HG03196 (cell line): ENCODE data around the gene TMA7.

Source experiments
- ATAC-seq: cut with Tn5 transposase; IDR thresholded peaks from one replicate; pipeline ENCODE4 v1.9.1; 2021; ENCODE audit not compliant: unreplicated experiment

Gene TMA7

GRCh38 chr3:48422681-48423080, 17.4 kb upstream of the TMA7 start:
- no peak for ATAC-seq

- no peak for ATAC-seq
Observed at GRCh38 chr3:48423241-48423882, 16.7 kb upstream of the TMA7 start.

GRCh38 chr3:48423883-48424695, 16.0 kb upstream of the TMA7 start:
- no peak for ATAC-seq

DNA sequence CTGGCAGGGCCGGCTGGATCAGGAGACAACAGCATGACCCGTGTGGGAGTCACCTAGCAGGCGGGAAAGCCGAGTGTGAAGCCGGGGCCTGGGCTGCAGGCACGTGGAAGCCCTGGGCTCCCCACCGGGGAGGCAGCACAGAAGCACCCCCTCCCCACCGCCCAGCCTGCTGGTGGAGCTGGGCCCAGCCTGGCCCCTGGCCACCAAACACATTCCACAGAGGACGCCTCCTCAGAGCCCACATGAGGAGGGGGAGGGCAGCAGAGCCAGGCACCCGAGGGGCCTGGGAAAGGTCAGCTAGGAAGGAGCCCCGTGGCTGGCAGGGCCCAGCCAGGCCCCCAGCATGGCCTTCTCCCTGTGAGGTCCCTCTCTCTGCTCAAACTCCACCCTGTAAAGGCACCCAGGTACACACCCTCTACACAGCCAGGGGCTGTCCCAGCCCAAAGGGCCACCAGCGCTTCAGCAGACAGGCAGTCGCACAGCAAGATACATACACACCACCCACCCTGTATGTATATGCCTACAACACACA, 14.7 kb upstream of the TMA7 start:
- ATAC-seq: no peak

GRCh38 chr3:48426401-48426909, 13.6 kb upstream of the TMA7 start:
- no peak for ATAC-seq

DNA sequence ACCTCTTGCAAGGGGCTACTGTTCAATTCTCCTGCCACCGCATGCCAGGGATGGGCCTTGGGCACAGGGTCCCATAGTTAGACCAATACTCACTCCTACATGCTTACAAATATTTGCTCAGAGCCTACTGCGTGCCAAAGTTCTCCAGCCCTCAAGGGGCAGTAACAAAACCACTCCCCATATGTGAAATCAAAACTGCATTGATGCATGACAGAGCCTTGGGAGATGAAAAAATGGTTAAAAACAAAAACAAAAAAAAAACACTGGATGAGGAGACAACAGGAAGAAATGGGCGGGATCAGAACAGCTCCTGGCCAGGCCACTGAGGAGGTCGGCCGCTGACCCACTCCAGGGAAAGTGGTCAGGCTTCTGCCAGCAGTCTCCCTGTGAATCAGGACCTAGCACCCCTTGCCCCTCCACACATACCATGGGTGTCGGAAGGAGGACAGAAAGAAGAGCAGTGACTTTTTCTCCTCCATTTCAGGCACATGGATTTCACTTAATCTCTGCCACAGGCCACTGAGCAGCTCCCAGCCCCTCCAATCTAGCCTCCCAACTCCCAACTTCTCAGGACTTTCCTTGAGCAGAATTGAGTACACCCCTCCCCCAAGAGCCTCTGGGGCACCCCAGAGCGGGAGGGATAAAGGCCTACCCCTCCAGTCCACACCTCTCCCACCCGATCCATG, 13.0 kb upstream of the TMA7 start:
- no peak for ATAC-seq

DNA sequence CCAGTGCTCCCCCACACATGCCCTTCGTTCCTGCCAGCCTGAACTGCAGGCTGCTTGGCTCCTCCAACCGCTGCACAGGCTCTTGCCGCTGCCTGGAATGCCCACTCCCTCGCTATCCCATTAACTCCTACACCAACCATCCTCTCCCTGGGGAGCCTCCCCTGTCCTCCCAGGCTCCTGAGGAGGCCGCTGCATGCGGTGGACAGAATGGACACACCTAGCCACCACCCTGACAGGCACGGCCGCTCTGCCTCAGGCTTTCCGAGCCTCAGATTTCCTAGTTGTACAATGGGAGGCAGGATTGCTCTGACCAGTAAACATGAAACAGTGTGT, 12.5 kb upstream of the TMA7 start:
- no peak for ATAC-seq

GRCh38 chr3:48428088-48428571, 11.9 kb upstream of the TMA7 start:
- no peak for ATAC-seq

DNA sequence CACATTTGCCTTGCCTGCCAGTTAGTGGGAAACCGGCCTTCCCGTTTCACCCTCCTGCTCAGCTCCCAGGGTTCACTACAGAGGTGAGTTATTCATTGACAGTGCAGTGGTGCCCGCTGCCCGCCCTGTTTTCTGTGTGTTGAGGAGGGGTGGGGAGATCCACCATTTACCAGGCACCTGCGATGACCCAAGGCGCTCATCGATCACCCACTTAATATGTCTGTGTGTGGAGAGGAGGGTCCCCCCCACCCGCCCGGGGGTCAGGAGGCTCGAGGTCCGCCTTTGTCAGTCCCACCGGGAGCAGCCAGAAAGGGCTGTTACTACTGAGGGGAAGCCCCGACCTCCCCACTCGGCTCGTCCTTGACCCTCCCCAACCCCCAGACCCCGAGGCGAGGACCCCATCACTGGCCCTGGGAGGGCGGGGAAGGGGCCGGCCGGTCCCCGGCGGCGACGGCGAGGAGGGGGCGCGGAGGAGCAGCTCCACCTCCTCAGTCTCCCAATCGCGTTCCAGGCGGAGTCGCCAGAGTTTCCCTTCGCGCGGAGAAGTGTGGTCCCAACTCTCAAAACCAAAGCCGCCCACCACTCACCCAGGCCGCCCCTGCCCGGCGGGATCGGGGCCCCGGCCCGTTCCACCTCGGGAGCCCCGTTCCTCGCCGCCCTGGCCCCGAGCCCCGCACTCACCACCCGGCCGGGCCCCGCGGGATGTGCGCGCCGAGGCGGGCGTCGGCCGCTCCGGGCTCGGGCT, 11.3 kb upstream of the TMA7 start:
- ATAC-seq: no peak

DNA sequence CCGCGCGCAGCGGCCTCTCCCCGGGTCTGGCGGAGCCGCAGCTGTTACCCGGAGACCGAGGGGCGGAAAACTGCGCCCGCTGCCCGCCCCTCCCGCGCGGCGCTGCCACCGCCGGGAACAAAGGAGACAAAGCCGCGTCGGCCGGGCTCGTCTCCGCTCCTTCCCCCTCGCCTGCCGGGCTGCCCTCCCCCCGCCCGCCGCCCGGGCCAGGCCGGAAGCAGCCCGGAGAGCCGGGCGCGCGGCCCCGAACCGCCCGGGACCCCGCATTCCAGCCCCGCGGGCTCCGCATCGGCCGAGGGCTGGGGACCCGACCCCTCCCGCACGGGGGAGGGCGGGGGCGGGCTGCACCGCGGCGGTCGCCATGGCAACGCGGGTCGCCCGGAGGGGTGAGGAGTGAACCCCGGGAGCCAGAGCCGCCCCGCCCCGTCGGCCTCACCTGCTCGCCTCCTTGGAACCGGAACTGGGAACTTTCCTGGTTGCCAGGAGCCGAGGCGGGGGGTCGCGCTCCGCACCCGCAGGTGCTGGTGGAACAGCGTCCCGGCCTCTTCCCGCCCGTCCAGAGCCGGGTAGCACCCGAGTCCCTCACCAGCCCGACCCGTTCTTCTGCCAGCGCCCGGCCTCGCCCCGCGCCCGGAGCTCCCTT, 10.6 kb upstream of the TMA7 start:
- no peak for ATAC-seq

DNA sequence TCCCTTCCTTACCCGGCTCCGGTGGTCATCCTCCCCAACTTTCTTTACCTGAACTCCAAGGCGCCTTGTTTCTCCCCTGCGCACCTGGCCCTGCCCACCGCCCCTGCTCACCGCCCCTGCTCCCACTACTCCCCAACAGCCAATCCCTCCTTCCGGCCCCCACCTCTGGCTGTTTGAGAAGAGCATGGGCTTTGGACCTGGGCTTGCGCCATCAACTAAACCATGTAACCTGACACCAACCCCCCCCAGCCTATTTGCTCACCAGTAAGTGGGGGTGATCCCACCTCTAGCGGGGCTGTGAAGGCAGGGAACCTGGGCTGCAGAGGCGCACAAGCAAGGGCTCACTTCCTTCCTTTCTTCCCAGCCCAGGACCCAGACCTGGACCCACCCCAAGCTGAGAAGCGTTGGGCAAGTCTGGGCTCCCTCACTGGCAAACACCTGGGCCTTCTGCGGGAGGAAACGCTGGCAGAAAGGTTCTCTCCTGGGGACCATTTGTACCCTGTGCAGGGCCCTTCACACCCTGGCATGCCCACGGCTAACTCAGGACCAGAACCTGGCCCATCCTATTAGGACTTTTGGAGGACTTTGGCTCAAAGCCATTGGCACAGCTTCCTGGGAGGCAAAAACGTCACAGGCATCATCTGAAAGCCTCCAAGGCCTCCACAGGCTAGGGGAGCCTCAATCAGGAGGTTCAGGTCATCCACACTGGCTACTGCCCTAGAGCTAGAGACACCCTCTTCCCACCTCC, 9.9 kb upstream of the TMA7 start, which contains the start of gene PLXNB1:
Gene PLXNB1, minus strand, starts transcription at position 127 of the 748 bp plus-strand sequence. CDS start 5,475 bp downstream, outside the sequence.
- no peak for ATAC-seq

GRCh38 chr3:48430708-48431101, 9.4 kb upstream of the TMA7 start:
- no peak for ATAC-seq

GRCh38 chr3:48431224-48432029, 8.6 kb upstream of the TMA7 start:
- ATAC-seq: no peak

- no peak for ATAC-seq
Observed at GRCh38 chr3:48432411-48433371, 7.4 kb upstream of the TMA7 start.

GRCh38 chr3:48433472-48434118, 6.5 kb upstream of the TMA7 start:
- no peak for ATAC-seq

- no peak for ATAC-seq
Observed at GRCh38 chr3:48434591-48435222, 5.3 kb upstream of the TMA7 start.

GRCh38 chr3:48435223-48435595, 4.8 kb upstream of the TMA7 start:
- no peak for ATAC-seq
